Measurements from ENCODE around the gene FAXDC2.
A peak's percentile ranks its signal among the peaks of the same experiment; 100 is the strongest.

DNA sequence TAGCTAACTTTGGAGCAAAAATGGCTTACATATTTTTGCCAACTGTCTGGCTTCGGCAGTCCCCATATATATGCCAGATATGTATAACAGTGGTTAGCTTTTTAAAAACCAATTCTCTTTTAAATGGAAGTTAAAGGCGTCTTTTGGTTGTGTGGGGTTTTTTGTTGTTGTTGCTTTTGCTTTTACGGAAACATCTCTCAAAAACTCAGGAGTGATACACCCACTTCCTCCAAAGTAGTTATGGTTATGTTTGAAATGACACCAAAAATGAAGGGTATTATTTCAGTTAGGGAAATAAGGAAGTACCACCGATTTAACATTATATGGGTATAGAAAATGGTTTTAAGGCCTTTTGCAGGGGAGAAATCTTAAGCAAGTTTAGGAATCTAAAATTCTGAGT lies 10.4 kb upstream of the FAXDC2 start:
- no peak for TF ChIP-seq POLR2A (IDR thresholded peaks at IDR 0.05; ENCODE audit: low read depth, low read length)
- no peak for TF ChIP-seq PAX5 (IDR thresholded peaks at IDR 0.05; ENCODE audit: insufficient read depth, low read length, severe bottlenecking)
- no peak for TF ChIP-seq POLR2AphosphoS5 (IDR thresholded peaks at IDR 0.05; ENCODE audit: low read depth, low read length)
- TF ChIP-seq TAF1 (IDR thresholded peaks at IDR 0.05; ENCODE audit: low read depth, low read length): no peak
- peak; percentile 42; the same call in 1 of the 2 replicates for TF ChIP-seq SPI1 (IDR thresholded peaks at IDR 0.05; ENCODE audit: low read depth, low read length)
